SK-N-SH (cell line): Measurements from ENCODE around the gene COP1. TPM values are rescaled to one million over a fixed set of nuclear protein-coding genes. Genes with fewer than 3 reads are reported as not detected.

Source experiments
- CTCF ChIA-PET: fragments of 300-600, 350-600 bp; formaldehyde crosslinking; extraction: SDS; loops from one replicate; lab custom pipeline; 2021; lab: Yijun Ruan, JAX
- POLR2A ChIA-PET: fragments of 350-600 bp; sonication (Branson Sonifier 250); formaldehyde crosslinking; extraction: SDS; loops from one replicate; lab custom pipeline; 2020; ENCODE audit warnings: antibody characterized with exemption, inconsistent platforms; lab: Yijun Ruan, JAX
- DNase-seq: peaks from one replicate; pipeline ENCODE4 v3.0.0; 2012
- H2AFZ ChIP-seq: fragments of 200-600 bp; sonication (generic); 2 replicates; pipeline ENCODE4 v1.8.1; 2016; ENCODE audit warnings: antibody characterized with exemption, mild to moderate bottlenecking, low read depth
- H3F3A ChIP-seq: fragments of 200-600 bp; sonication (generic); replicated peaks from 2 replicates; pipeline ENCODE3; 2016; ENCODE audit warnings: antibody characterized with exemption, mild to moderate bottlenecking; ENCODE audit not compliant: insufficient read depth
- H3K27ac ChIP-seq, 2 experiments: fragments of 200-500 bp in 1 of 2; fragments of 200-600 bp in 1 of 2; sonication (Bioruptor generic) in 1 of 2; sonication (generic), shearing (Covaris generic) in 1 of 2; 2 replicates each; pipeline versions ENCODE4 v1.5.1 to v1.6.1; 2014 to 2016; ENCODE audit warnings: low read depth in 2 of 2, inconsistent platforms in 1 of 2, low read length in 1 of 2, mild to moderate bottlenecking in 1 of 2, mixed read lengths in 1 of 2
- H3K27me3 ChIP-seq: fragments of 200-600 bp; sonication (generic), shearing (Covaris generic); 2 replicates; pipeline ENCODE4 v1.6.1; 2016; ENCODE audit warnings: mixed run types; ENCODE audit not compliant: insufficient read depth
- H3K36me3 ChIP-seq, 2 experiments: fragments of 200-500 bp in 1 of 2; fragments of 200-600 bp in 1 of 2; sonication (Bioruptor generic) in 1 of 2; sonication (generic) in 1 of 2; replicated peaks in 1 of 2; 2 replicates each; pipeline versions ENCODE3 to v1.5.1; 2014 to 2016; ENCODE audit warnings: low read length in 1 of 2, mild to moderate bottlenecking in 1 of 2; ENCODE audit not compliant: insufficient read depth in 2 of 2, control insufficient read depth in 1 of 2
- H3K4me1 ChIP-seq, 2 experiments: fragments of 200-500 bp in 1 of 2; fragments of 200-600 bp in 1 of 2; sonication (Bioruptor generic) in 1 of 2; sonication (generic), shearing (Covaris generic) in 1 of 2; 2 replicates each; pipeline versions ENCODE4 v1.5.1 to v1.6.1; 2014 to 2016; ENCODE audit warnings: low read depth in 1 of 2, low read length in 1 of 2, mixed run types in 1 of 2; ENCODE audit not compliant: insufficient read depth in 2 of 2, control insufficient read depth in 1 of 2
- H3K4me2 ChIP-seq: fragments of 200-600 bp; sonication (generic), shearing (Covaris generic); 2 replicates; pipeline ENCODE4 v1.6.1; 2017; ENCODE audit warnings: mixed run types
- H3K4me3 ChIP-seq, 2 experiments: fragments of 200-500 bp in 1 of 2; fragments of 200-600 bp in 1 of 2; sonication (Bioruptor generic) in 1 of 2; sonication (generic), shearing (Covaris generic) in 1 of 2; 2 replicates each; pipeline versions ENCODE4 v1.5.1 to v1.8.1; 2014 to 2016; ENCODE audit warnings: low read depth in 2 of 2, inconsistent platforms in 1 of 2, low read length in 1 of 2, mild to moderate bottlenecking in 1 of 2, mixed read lengths in 1 of 2, moderate library complexity in 1 of 2
- H3K79me2 ChIP-seq: fragments of 200-600 bp; sonication (generic); 2 replicates; pipeline ENCODE4 v1.8.1; 2017; ENCODE audit warnings: mild to moderate bottlenecking; ENCODE audit not compliant: insufficient read depth
- H3K9ac ChIP-seq: fragments of 200-600 bp; sonication (generic); 2 replicates; pipeline ENCODE4 v1.6.1; 2017; ENCODE audit warnings: mixed run types
- H3K9me2 ChIP-seq: fragments of 200-600 bp; sonication (generic); 2 replicates; pipeline ENCODE4 v1.6.1; 2017; ENCODE audit warnings: mixed run types
- H3K9me3 ChIP-seq: fragments of 200-600 bp; sonication (generic); 2 replicates; pipeline ENCODE4 v1.6.1; 2017; ENCODE audit warnings: mixed run types, mild to moderate bottlenecking, moderate library complexity
- H4K20me1 ChIP-seq: fragments of 200-600 bp; sonication (generic); 2 replicates; pipeline ENCODE4 v1.6.1; 2017; ENCODE audit warnings: mild to moderate bottlenecking, mixed run types; ENCODE audit not compliant: insufficient read depth
- CHD2 ChIP-seq: fragments of 150-350 bp; IDR thresholded peaks from 2 replicates; pipeline ENCODE4 v1.6.1; 2018; ENCODE audit warnings: low read length; ENCODE audit not compliant: partially characterized antibody
- EZH2phosphoT487 ChIP-seq: fragments of 200-600 bp; sonication (generic); IDR thresholded peaks from 2 replicates; pipeline ENCODE4 v1.6.1; 2017; ENCODE audit warnings: low read depth, mixed run types, mild to moderate bottlenecking, antibody characterized with exemption, moderate library complexity, borderline replicate concordance
- FOXM1 ChIP-seq: IDR thresholded peaks from 2 replicates; pipeline ENCODE4 v1.4.0; 2012; ENCODE audit warnings: low read depth, mild to moderate bottlenecking
- GABPA ChIP-seq: IDR thresholded peaks from 2 replicates; pipeline ENCODE4 v1.4.0; 2012; ENCODE audit warnings: low read depth, mild to moderate bottlenecking
- IRF3 ChIP-seq: fragments of 150-350 bp; IDR thresholded peaks from 2 replicates; pipeline ENCODE4 v1.6.1; 2016; ENCODE audit warnings: mild to moderate bottlenecking, low read depth, low read length
- MAX ChIP-seq: IDR thresholded peaks from 2 replicates; pipeline ENCODE4 v1.4.0; 2012; ENCODE audit warnings: low read depth
- MEF2A ChIP-seq: IDR thresholded peaks from 2 replicates; pipeline ENCODE4 v1.4.0; 2012; ENCODE audit warnings: low read depth, borderline replicate concordance
- MXI1 ChIP-seq: IDR thresholded peaks from 2 replicates; pipeline ENCODE4 v1.6.1; 2012; ENCODE audit warnings: mild to moderate bottlenecking, low read depth, low read length, improper control_type of control experiment
- NRF1 ChIP-seq: IDR thresholded peaks from 2 replicates; pipeline ENCODE4 v1.6.1; 2012; ENCODE audit warnings: low read depth, mild to moderate bottlenecking, low read length
- RAD21 ChIP-seq: IDR thresholded peaks from 2 replicates; pipeline ENCODE4 v1.6.1; 2012; ENCODE audit warnings: mild to moderate bottlenecking, low read length
- RCOR1 ChIP-seq: fragments of 150-350 bp; IDR thresholded peaks from 2 replicates; pipeline ENCODE4 v1.6.1; 2017; ENCODE audit warnings: antibody characterized with exemption, low read length
- REST ChIP-seq: IDR thresholded peaks from 2 replicates; pipeline ENCODE4 v1.6.1; 2012; ENCODE audit warnings: mild to moderate bottlenecking, low read depth, low read length, moderate library complexity
- RXRA ChIP-seq: IDR thresholded peaks from 2 replicates; pipeline ENCODE4 v1.4.0; 2012; ENCODE audit warnings: low read depth, mild to moderate bottlenecking, borderline replicate concordance
- SIN3A ChIP-seq: IDR thresholded peaks from 2 replicates; pipeline ENCODE4 v1.6.1; 2012; ENCODE audit warnings: low read depth, mild to moderate bottlenecking, low read length, moderate library complexity, borderline replicate concordance
- SMC3 ChIP-seq: IDR thresholded peaks from 2 replicates; pipeline ENCODE4 v1.6.1; 2012; ENCODE audit warnings: low read depth, low read length, improper control_type of control experiment
- TAF1 ChIP-seq: IDR thresholded peaks from 2 replicates; pipeline ENCODE4 v1.6.1; 2012; ENCODE audit warnings: low read depth, mild to moderate bottlenecking, low read length, moderate library complexity, borderline replicate concordance
- TCF12 ChIP-seq: IDR thresholded peaks from 2 replicates; pipeline ENCODE4 v1.4.0; 2012
- TEAD4 ChIP-seq: IDR thresholded peaks from 2 replicates; pipeline ENCODE4 v1.4.0; 2012; ENCODE audit warnings: mild to moderate bottlenecking, borderline replicate concordance; ENCODE audit not compliant: insufficient read depth
- USF2 ChIP-seq: fragments of 150-350 bp; IDR thresholded peaks from 2 replicates; pipeline ENCODE4 v1.6.1; 2017; ENCODE audit warnings: antibody characterized with exemption, low read length, low read depth, borderline replicate concordance
- ZBTB33 ChIP-seq: IDR thresholded peaks from 2 replicates; pipeline ENCODE4 v1.4.0; 2012; ENCODE audit warnings: low read depth, borderline replicate concordance
- WGBS: methylation state at CpG from one replicate; pipeline ENCODE4 v1.1.6; 2017; ENCODE audit warnings: low lambda C conversion rate; 5-methylcytosine and 5-hydroxymethylcytosine counted together
- polyA plus RNA-seq, 3 experiments: library from polyadenylated mRNA; depleted of rRNA; stranded (reverse); fragments of >200 nt; gene quantifications; 2 replicates each; pipeline ENCODE4 v1.2.3, GENCODE V29; 2012

Gene COP1
- polyA plus RNA-seq, 1 of the 3 experiments (the other 2 are of a cell fraction) = 10.3 TPM

GRCh38 chr1:176055398-176055797 is 151.7 kb downstream of the COP1 start (continued):
- TF ChIP-seq MEF2A = no peak
- no peak for TF ChIP-seq GABPA

- Histone ChIP-seq H3K4me3 (no peak overlapping the region), H4K20me1 (no peaks in the 10 kb centered on the region), H3K79me2 (no peaks in the 10 kb centered on the region), H3K9me2 (no peaks in the 10 kb centered on the region), H3K27ac (no peak overlapping the region), H2AFZ (no peak overlapping the region), H3K4me1 (peaks cover 0 to 12% of the 10 kb centered on the region in 2 experiments; a peak in 2 of 4 replicates), H3K4me2 (no peak overlapping the region), H3K36me3 (peaks cover 0 to 3% of the 10 kb centered on the region in 2 experiments), H3K9ac (no peak overlapping the region), H3F3A (no peaks in the 10 kb centered on the region), H3K27me3 (no peaks in the 10 kb centered on the region), H3K9me3 (no peaks in the 10 kb centered on the region)
- ChIA-PET CTCF (interaction anchor here (1.2 to 2.9 kb wide), 3 partner anchors 20 to 308 kb away, joined by 3 to 12 read pairs (median 4); partner anchors contain the start of gene TNR), POLR2A (no interaction called here)
- no peak for DNase-seq
- 87% methylated on average over 4 of the region's 4 CpGs for WGBS
- TF ChIP-seq MAX (no peak), TAF1 (no peak), CHD2 (no peak), ZBTB33 (no peak), NRF1 (no peak), IRF3 (no peak), TCF12 (no peak), RXRA (no peak), RAD21 (no peak), SMC3 (no peak), TEAD4 (no peak), EZH2phosphoT487 (no peak), RCOR1 (no peak), MXI1 (no peak), USF2 (no peak), REST (no peak), FOXM1 (no peak), SIN3A (no peak)
Observed at GRCh38 chr1:176051902-176052518, 155.1 kb downstream of the COP1 start.
